GM19467 (cell line): ENCODE results near the gene EDAR.

Source experiments
- ATAC-seq: cut with Tn5 transposase; IDR thresholded peaks from one replicate; pipeline ENCODE4 v1.9.1; 2021; ENCODE audit warnings: mild to moderate bottlenecking, moderate library complexity; ENCODE audit not compliant: unreplicated experiment

Gene EDAR

DNA sequence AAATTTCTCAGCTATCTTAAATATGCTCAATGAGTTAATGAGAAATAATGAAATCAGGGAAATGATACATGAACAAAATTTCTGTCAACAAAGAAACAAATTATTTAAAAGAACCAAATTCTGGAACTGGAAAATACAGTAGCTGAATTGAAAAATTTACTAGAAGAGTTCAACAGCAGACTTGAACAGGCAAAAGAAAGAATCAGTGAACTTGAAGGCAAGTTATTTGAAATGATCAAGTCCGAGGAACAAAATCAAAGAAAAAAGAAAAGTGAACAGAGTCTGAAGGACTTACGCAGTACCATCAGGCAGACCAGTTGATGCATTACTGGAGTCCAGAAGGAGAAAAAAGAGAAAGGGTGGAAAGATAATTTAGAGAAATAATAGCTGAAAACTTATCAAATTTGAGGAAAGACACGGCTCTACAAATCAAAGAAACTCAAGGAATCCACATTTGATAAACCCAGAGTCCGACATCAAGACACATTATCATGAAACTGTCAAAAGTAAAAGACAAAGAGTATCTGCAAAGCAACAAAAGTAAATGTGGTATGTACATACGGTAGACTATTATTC, 118.9 kb downstream of the EDAR start:
- no peak for ATAC-seq

DNA sequence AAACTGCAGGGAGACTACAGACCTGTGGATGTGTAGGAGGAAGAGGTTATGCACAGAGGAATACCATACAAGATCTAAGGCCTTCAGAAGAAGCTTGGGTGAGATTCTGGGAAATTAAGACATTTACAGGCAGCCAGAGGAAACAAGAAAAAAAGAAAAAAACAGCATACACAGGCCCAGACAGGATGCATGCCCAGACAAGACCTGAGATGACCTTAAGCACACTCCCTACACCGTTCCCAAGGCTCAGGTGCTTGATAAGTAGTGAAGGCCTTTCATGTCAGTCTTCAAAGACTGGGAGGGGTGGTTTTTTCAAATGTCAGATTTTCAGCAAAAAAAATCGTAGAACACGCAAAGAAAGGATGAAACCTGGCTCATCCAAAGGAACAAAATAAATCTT, 119.5 kb downstream of the EDAR start:
- no peak for ATAC-seq

DNA sequence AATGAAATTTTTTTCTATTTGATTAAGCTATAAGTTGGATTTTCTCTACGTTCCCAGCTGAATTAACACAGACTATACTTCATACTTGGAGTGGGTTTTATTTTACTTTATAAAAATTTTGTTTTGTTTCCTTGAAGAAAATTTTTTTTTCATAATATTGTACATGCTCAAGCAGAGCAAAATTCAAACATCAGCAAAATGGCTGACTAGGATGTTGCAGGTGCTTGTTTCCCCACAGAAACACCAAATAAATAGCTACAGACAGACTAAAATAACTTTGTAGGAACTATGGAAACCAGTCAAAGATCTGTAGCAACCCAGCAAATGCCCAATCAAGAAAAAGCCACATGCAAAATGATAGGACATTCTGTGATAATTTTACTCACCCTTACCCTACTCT, 120.1 kb downstream of the EDAR start:
- ATAC-seq: no peak

DNA sequence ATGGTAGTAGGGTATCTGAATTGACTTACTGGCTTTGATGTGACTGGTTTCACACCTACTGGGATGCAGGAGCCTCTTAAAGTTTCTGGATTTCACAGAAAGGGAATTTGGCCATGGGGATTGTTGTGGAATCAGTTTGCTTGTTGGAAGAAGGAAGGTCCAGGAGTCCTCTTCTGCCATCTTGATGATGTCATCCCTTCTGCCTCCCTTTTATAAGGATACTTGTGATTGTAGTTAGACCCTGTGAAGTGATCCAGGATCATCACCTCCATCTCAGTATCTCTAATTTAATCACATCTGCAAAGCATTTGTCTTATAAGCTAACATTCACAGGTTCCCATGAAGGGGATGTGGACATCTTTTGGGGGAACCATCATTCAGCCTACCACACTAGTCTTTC, 123.0 kb downstream of the EDAR start:
- ATAC-seq: no peak

DNA sequence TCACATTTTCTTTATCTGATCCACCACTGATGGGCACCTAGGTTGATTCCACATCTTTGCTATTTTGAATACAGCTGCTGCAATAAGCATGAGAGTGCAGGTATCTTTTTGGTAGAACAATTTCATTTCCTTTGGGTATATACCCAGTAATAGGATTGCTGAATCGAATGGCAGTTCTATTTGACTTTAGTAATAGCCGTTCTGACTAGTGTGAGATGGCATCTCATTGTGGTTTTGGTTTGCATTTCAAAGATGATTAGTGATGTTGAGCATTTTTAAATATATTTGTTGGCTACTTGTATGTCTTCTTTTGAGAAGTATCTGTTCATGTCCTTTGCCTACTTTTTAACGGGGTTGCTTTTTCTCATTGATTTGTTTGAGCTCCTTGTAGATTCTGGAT, 130.1 kb downstream of the EDAR start:
- no peak for ATAC-seq

DNA sequence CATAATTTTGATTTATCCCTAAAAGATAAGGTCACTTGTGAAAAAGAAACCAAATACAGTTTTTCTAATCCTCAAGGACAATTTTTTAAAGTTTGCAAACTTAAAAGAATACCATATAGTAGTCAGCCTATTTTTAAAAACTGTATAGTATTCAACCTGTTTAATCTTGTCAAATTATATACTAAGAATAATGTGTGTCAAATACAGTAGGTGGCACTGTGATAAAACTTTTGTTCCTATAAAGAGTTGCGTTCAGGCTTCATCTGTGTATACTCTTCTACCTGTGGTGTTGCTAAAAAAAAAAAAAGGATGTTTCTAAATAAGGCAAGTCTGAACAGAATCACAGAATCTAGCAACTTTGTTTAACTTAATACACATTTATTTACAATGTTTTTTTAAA, 133.8 kb downstream of the EDAR start:
- ATAC-seq: no peak

DNA sequence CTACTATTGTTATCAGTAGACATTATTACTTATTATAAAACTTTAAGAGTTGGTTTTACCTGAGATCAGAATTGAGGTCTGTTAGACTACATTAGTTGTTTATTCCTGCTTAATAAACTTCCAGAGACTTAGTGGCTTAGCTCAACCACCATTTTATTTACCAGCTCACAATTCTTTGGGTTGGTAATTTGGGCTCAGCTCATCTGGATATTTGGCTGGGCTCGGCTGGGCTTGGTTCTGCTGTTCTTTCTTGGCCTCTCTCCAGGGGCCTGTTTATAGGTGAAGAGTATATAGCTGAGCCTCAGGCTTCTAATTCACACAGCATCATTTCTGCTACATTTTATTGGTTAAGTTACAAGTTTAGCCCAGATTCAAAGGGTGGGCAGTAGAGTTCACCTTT, 134.5 kb downstream of the EDAR start:
- ATAC-seq: no peak

DNA sequence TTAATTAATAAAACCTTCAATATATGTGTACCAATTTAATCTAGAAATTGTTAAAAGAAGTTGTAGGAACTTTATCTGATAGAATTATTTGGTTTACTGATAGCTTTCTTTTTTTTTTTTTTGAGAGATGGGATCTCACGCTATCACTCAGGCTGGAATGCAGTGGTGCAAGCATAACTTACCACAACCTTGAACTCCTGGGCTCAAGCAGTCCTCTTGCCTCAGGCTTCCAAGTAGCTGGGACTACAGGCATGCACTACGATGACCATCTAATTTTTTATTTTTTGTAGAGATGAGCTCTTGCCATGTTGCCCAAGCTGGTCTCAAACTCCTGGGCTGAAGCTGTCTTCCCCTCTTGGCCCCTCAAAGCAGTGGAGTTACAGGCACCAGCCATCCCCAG, 135.6 kb downstream of the EDAR start:
- ATAC-seq: no peak

DNA sequence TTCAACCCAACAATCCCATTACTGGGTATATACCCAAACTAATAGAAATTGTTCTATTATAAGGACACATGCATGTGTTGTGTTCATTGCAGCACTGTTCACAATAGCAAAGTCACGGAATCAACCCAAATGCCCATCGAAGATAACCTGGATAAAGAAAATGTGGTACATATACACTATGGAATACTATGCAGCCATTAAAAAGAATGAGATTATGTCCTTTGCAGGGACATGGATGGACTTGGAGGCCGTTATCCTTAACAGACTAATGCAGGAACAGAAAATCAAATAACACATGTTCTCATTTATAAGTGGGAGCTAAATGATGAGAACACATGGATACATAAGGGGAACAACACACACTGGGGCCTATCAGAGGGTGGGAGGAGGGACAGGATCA, 136.6 kb downstream of the EDAR start:
- no peak for ATAC-seq

DNA sequence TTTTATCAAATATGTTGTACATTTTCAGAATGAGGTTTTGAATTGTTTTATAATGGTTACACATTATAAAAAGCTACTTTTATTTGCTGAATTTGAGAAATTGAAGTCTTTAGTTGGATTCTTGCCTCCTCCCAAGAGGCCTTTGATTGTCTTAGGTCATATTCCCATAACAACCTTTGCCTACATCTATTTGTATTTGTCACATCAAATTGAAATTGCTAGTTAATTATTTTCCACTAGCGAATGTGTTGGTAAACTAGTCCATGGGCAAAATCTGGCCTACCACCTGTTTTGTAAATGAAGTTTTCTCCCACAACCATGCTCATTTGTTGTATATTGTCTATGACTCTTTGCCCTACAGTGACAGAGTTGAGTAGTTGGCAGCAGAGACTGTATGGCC, 142.0 kb downstream of the EDAR start:
- ATAC-seq: no peak

DNA sequence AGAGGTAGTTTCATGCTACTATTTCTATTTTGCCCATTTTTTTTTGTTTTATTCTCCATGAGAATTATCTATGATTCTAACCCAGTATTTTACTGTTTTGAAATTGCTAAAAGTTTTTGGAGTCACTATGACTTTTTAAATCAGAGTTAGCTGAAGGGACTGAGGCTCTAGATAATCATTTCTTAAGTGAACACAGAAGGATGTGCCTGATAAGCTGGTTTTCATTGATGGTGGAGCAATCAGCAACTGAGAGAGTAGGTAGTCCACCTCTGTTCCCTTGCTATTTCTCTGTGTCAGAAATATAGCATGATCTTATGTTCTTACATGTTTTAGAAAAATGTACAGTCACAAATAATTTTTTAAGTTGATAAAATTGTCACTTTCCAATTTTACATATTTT, 143.1 kb downstream of the EDAR start:
- no peak for ATAC-seq
